C4-2B (cell line): ENCODE results near the gene PDE9A.

ENCODE experiments used
- H3K27ac ChIP-seq: fragments of 450-650 bp; 2 replicates; pipeline ENCODE4 v1.5.1; 2017
- ZFX ChIP-seq: fragments of 450-650 bp; IDR thresholded peaks from 2 replicates; pipeline ENCODE4 v1.6.1; 2017
- TF ChIP-seq, protein P1 (sequence below): fragments of 450-650 bp; conservative IDR thresholded peaks from 2 replicates; pipeline ENCODE4 v1.5.1; 2017; ENCODE audit warnings: mild to moderate bottlenecking

PDE9A gene

GRCh38 chr21:42640486-42640885 is 12.9 kb upstream of the PDE9A start:
- no peak for TF ChIP-seq ZFX
- TF ChIP-seq, protein P1, sequence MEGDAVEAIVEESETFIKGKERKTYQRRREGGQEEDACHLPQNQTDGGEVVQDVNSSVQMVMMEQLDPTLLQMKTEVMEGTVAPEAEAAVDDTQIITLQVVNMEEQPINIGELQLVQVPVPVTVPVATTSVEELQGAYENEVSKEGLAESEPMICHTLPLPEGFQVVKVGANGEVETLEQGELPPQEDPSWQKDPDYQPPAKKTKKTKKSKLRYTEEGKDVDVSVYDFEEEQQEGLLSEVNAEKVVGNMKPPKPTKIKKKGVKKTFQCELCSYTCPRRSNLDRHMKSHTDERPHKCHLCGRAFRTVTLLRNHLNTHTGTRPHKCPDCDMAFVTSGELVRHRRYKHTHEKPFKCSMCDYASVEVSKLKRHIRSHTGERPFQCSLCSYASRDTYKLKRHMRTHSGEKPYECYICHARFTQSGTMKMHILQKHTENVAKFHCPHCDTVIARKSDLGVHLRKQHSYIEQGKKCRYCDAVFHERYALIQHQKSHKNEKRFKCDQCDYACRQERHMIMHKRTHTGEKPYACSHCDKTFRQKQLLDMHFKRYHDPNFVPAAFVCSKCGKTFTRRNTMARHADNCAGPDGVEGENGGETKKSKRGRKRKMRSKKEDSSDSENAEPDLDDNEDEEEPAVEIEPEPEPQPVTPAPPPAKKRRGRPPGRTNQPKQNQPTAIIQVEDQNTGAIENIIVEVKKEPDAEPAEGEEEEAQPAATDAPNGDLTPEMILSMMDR = no peak

GRCh38 chr21:42641311-42642218 is 11.9 kb upstream of the PDE9A start:
- TF ChIP-seq ZFX = no peak
- TF ChIP-seq, protein P1 = no peak
- no peak overlapping the region for H3K27ac ChIP-seq

More at GRCh38 chr21:42640486-42640885, 12.9 kb upstream of the PDE9A start:
- no peak overlapping the region for H3K27ac ChIP-seq

GRCh38 chr21:42642219-42642745 is 11.1 kb upstream of the PDE9A start:
- no peak for TF ChIP-seq ZFX
- TF ChIP-seq, protein P1 = no peak
- no peak overlapping the region for H3K27ac ChIP-seq

GRCh38 chr21:42644223-42645208 is 8.9 kb upstream of the PDE9A start:
- no peak for TF ChIP-seq ZFX
- TF ChIP-seq, protein P1 = no peak
- no peak overlapping the region for H3K27ac ChIP-seq

GRCh38 chr21:42645211-42646075 is 8.0 kb upstream of the PDE9A start:
- H3K27ac ChIP-seq = no peak overlapping the region
- TF ChIP-seq, protein P1 = no peak
- TF ChIP-seq ZFX = no peak

DNA sequence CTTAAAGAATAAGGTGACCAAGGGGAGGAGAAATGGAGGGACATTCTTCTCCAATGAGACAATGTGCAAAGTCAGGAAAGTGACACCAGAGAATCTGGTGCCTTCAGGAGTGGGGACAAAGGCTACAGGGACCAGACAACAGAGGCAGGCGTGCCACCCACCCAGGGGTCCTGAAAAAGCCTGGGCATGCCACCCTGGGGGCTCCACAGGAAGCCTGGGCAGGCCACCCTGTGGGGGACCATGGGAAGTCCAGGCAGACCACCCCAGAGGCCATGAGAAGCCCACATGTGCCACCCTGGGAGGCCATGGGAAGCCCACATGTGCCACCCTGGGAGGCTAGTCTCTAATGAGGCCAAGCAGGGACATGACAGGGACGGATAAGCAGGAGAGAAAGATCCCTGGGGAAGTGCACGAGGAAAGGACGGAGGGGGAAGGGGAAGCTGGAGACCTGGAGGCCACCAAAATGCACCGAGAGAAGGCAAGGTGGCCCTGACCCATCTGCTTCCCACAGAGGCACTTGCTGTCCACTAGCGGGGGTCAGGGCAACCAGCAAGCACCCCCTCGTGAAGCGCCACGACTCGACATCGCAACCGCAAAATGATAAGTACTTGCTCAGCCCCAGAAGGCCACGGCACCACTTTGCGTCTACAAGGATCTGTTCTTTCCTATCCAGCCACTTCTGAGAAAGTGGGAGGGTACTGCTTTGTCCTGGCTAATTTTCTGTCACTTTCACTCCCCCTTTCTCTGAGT is 7.2 kb upstream of the PDE9A start:
- H3K27ac ChIP-seq = no peak overlapping the region
- TF ChIP-seq, protein P1 = no peak
- TF ChIP-seq ZFX = no peak
